Brain microvascular endothelial cell (primary cell): ENCODE data around the gene CA9.

Experiments
- DNase-seq: peaks from one replicate; pipeline ENCODE4 v3.0.0-alpha.2; 2020
- H3K27ac ChIP-seq: fragments of 250-450 bp; sonication (Bioruptor Pico); 2 replicates; pipeline ENCODE4 v1.5.1; 2020; ENCODE audit warnings: mild to moderate bottlenecking, moderate library complexity
- H3K27me3 ChIP-seq: fragments of 250-450 bp; sonication (Bioruptor Pico); replicated peaks from 2 replicates; pipeline ENCODE4 v1.5.1; 2020; ENCODE audit warnings: mild to moderate bottlenecking
- H3K36me3 ChIP-seq: fragments of 250-450 bp; sonication (Bioruptor Pico); replicated peaks from 2 replicates; pipeline ENCODE4 v1.5.1; 2020; ENCODE audit warnings: mild to moderate bottlenecking
- H3K4me3 ChIP-seq: 2 replicates; pipeline ENCODE4 v1.5.1; 2011; ENCODE audit warnings: low read depth, mild to moderate bottlenecking, control low read depth, low read length, moderate library complexity
- in situ Hi-C: cut with HindIII; loops from 2 replicates; pipeline ENCODE4 v1.10.0; 2017; ENCODE audit warnings: low sequenced_read_pairs, low pct_ligation_motif_present
- TF ChIP-seq, protein P1 (sequence below): IDR thresholded peaks from 2 replicates; pipeline ENCODE4 v1.5.1; 2011; ENCODE audit warnings: low read depth, mild to moderate bottlenecking, moderate library complexity, low read length, control low read depth, inconsistent platforms; ENCODE audit errors: missing control alignments

Gene CA9

DNA sequence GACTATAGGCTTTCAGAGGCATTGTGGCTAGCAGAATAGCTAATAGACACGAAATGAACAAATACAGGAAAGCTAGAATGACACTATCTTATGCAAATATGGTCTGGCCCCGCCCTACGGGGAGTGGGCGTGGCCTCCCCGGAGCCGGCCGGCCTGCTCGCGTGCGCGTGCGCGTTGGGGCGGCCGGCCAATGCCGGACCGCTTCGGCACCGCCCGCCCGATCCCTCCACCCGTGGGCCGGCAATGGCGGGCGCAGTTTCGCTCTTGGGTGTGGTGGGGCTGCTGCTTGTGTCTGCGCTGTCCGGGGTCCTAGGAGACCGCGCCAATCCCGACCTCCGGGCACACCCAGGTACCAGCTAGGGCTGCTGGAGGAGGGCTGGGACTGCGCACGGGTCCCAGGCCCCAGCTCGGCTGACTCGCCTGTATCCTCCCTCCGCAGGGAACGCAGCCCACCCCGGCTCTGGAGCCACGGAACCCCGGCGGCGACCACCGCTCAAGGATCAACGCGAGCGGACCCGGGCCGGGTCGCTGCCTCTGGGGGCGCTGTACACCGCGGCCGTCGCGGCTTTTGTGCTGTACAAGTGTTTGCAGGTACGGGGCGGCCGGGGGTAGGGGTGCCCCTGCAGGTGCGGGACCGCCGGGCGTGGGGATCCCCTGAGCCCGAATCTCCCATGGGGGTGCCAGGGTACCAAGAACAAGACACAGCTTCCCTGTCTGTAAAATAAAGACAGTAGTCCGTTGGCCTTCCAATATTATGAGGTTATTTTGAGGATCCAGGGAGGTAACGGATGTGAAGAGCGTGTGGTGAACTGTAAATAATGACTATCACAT lies 15.4 kb upstream of the CA9 start, which contains the start of gene CCDC107:
TSS of gene CCDC107 (plus strand) at position 156 of the 831 bp plus-strand sequence. CDS start at position 244, 88 bp downstream.
- DNase-seq, result peak; percentile 51
- peaks cover 7% of the 10 kb centered on the region for H3K36me3 ChIP-seq
- H3K4me3 ChIP-seq, result peak within 1 kb of the TSS; percentile 84
- TF ChIP-seq, protein P1, sequence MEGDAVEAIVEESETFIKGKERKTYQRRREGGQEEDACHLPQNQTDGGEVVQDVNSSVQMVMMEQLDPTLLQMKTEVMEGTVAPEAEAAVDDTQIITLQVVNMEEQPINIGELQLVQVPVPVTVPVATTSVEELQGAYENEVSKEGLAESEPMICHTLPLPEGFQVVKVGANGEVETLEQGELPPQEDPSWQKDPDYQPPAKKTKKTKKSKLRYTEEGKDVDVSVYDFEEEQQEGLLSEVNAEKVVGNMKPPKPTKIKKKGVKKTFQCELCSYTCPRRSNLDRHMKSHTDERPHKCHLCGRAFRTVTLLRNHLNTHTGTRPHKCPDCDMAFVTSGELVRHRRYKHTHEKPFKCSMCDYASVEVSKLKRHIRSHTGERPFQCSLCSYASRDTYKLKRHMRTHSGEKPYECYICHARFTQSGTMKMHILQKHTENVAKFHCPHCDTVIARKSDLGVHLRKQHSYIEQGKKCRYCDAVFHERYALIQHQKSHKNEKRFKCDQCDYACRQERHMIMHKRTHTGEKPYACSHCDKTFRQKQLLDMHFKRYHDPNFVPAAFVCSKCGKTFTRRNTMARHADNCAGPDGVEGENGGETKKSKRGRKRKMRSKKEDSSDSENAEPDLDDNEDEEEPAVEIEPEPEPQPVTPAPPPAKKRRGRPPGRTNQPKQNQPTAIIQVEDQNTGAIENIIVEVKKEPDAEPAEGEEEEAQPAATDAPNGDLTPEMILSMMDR, result peak; percentile 68
- in situ Hi-C loops, result no loop called here
- peak within 1 kb of the TSS; percentile 99 for H3K27ac ChIP-seq
- H3K27me3 ChIP-seq, result no peaks in the 10 kb centered on the region

GRCh38 chr9:35658968-35659220 lies 14.8 kb upstream of the CA9 start:
- H3K4me3 ChIP-seq, result peak overlapping the region; percentile 84
- peaks cover 7% of the 10 kb centered on the region for H3K36me3 ChIP-seq
- peak; percentile 44 for DNase-seq
- TF ChIP-seq, protein P1, result no peak
- no peaks in the 10 kb centered on the region for H3K27me3 ChIP-seq
- H3K27ac ChIP-seq, result peak overlapping the region; percentile 99
- in situ Hi-C loops, result no loop called here

DNA sequence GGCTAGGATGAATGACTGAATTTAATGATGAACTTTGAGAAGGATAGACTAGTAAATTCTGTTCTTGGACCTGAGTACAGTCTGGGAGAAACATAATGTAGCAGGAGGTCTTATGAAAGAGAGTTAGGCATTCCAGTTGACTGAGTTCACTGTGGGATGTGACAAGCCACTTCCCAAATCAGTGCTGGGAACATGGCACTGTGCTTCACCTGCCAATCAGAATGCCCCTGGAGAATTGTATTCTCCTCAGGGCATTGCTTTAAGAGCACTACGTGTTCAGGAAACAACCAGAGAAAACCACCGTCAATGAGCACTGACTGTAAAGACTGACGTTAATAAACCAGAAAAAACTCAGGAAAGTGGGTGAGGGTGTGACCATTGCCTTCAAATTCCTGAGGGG lies 14.4 kb upstream of the CA9 start:
- peak; percentile 45 for DNase-seq
- in situ Hi-C loops, result no loop called here

DNA sequence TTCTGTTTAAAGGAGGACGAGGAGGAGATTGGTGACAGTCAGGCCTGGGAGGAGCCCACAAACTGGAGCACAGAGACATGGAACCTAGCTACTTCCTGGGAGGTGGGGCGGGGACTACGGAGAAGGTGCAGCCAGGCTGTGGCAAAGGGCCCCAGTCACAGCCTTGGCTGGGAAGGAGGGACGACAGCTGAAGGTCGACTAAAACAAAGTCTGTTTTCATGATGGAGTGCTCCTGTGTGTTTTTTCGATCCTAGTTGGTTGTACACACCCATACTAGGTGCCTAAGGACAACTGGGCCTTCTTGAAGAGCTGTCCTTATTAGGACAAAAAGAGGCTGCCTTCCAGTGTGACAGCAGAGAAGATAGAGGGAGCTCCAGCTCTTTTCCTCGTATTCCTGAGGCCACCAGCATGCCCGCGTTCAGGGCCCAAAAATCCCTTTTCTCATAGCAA lies 12.7 kb upstream of the CA9 start:
- DNase-seq, result peak; percentile 34
- in situ Hi-C loops, result no loop called here
- TF ChIP-seq, protein P1, result peak; percentile 66
- peaks cover 7% of the 10 kb centered on the region for H3K36me3 ChIP-seq
- H3K4me3 ChIP-seq, result no peak overlapping the region
- no peak overlapping the region for H3K27ac ChIP-seq
- no peaks in the 10 kb centered on the region for H3K27me3 ChIP-seq

More for the DNA sequence above, 14.4 kb upstream of the CA9 start:
- Histone ChIP-seq H3K4me3 (peak overlapping the region; percentile 84), H3K27ac (peak overlapping the region; percentile 99), H3K36me3 (peaks cover 7% of the 10 kb centered on the region), H3K27me3 (no peaks in the 10 kb centered on the region)
- TF ChIP-seq, protein P1, result no peak

GRCh38 chr9:35661756-35662350 lies 11.9 kb upstream of the CA9 start:
- H3K4me3 ChIP-seq, result no peak overlapping the region
- no peak overlapping the region for H3K27ac ChIP-seq
- H3K36me3 ChIP-seq, result peaks cover 7% of the 10 kb centered on the region
- DNase-seq, result no peak
- in situ Hi-C loops, result no loop called here
- TF ChIP-seq, protein P1, result no peak
- H3K27me3 ChIP-seq, result no peaks in the 10 kb centered on the region
